Stomach (tissue), 9 donors: ENCODE measurements around the gene SLC35B4. TPM values are rescaled to one million over a fixed set of nuclear protein-coding genes. Genes with fewer than 3 reads are reported as not detected.

Experiments
- DNase-seq, 2 donors: peaks; one replicate each; pipeline versions ENCODE4 v3.0.0 to v3.0.0-alpha.2; 2013 to 2019
- H3K27ac ChIP-seq, 5 donors: fragments of 200-600 bp in 4 of 5; sonication (generic) in 4 of 5; one replicate each; pipeline ENCODE4 v1.5.1; 2013 to 2019; ENCODE audit warnings: mild to moderate bottlenecking in 1 of 5, moderate library complexity in 1 of 5
- H3K27me3 ChIP-seq, 3 donors: fragments of 200-600 bp; sonication (generic); one replicate each; pipeline ENCODE4 v1.5.1; 2017 to 2019; ENCODE audit warnings: mixed run types in 1 of 3
- H3K36me3 ChIP-seq, 4 donors: fragments of 200-600 bp; sonication (generic); 1 replicate in 3 of 4; 2 replicates in 1 of 4; pipeline ENCODE4 v1.5.1; 2016 to 2019
- H3K4me1 ChIP-seq, 4 donors: fragments of 200-600 bp; sonication (generic); one replicate each; pipeline ENCODE4 v1.5.1; 2016 to 2019
- H3K4me3 ChIP-seq, 4 donors: fragments of 200-600 bp; sonication (generic) in 3 of 4; one replicate each; pipeline ENCODE4 v1.5.1; 2016 to 2019; ENCODE audit warnings: mild to moderate bottlenecking in 1 of 4
- H3K9me3 ChIP-seq, 4 donors: fragments of 200-600 bp; sonication (generic); one replicate each; pipeline ENCODE4 v1.5.1; 2016 to 2019
- EP300 ChIP-seq: sonication (generic); formaldehyde crosslinking; IDR thresholded peaks from one replicate; pipeline ENCODE4 v1.6.1; 2017; ENCODE audit warnings: antibody characterized with exemption
- POLR2A ChIP-seq, 4 donors: fragments of 450-650 bp; IDR thresholded peaks; one replicate each; pipeline ENCODE4 v1.6.1; 2016; ENCODE audit warnings: antibody characterized with exemption in 4 of 4, control low read depth in 2 of 4, mild to moderate bottlenecking in 1 of 4, moderate library complexity in 1 of 4
- POLR2AphosphoS5 ChIP-seq, 3 donors: sonication (generic); formaldehyde crosslinking; IDR thresholded peaks; one replicate each; pipeline ENCODE4 v1.6.1; 2016; ENCODE audit warnings: antibody characterized with exemption in 3 of 3
- WGBS, 5 donors: extraction: QIAGEN DNeasy Blood & Tissue Kit in 3 of 5; methylation state at CpG; one replicate each; pipeline versions ENCODE4 v1.1.5 to v1.1.7; 2013 to 2018; 5-methylcytosine and 5-hydroxymethylcytosine counted together
- intact Hi-C: fragments of 100-400 bp; cut with DNase I; formaldehyde crosslinking; loops from one replicate; pipeline ENCODE4 v1.15.1; 2023; ENCODE audit warnings: low total_unique reads
- polyA plus RNA-seq, 3 donors: library from polyadenylated mRNA; stranded (reverse); fragments of 200-250 nt; gene quantifications; one replicate each; pipeline ENCODE4 v1.2.3, GENCODE V29; 2013
- total RNA-seq, 5 donors: library from RNA; depleted of rRNA; stranded (reverse); fragments of >200 nt; gene quantifications; one replicate each; pipeline versions ENCODE4 v1.1.0 to v1.2.3, GENCODE V29; 2014 to 2016
- TF ChIP-seq, protein P1 (sequence below), 7 experiments: fragments of 450-650 bp in 4 of 7; fragments of 200-600 bp in 3 of 7; sonication (generic) in 3 of 7; IDR thresholded peaks; one replicate each; pipeline ENCODE4 v1.5.1; 2016 to 2019; ENCODE audit warnings: antibody characterized with exemption in 7 of 7, control low read depth in 2 of 7, mild to moderate bottlenecking in 1 of 7
- donor health status: healthy with polysubstance abuse.
- donor health status: Bipolar disorder and iron deficiency.
- donor health status: healthy.

Gene SLC35B4
- total and polyA plus RNA-seq, 8 donors, result 1.9 to 13.0 (median 3.4) TPM

DNA sequence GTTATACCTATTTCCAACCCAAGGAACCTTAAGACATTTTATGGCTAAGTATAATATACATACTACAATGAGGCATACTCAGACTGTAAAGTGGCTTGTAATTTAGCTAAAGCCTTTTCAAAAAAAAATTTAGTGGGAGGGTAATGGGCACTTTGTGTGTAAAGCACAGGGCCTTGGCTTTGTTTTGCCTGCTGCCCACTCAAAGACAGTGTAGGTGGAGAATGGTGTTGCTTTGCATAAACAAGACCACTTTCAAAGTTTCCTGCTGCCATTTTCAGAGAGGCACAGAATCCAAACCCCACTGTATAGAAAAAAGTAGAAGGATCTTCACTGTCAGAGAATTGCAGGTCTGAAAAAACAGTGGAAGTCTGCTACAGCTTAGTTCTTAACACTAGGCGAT, 21.2 kb upstream of the SLC35B4 start:
- TF ChIP-seq POLR2A (IDR thresholded peaks at IDR 0.05), result no peak
- TF ChIP-seq EP300, result no peak
- no peak for TF ChIP-seq POLR2AphosphoS5 (IDR thresholded peaks at IDR 0.05)
- TF ChIP-seq, protein P1, sequence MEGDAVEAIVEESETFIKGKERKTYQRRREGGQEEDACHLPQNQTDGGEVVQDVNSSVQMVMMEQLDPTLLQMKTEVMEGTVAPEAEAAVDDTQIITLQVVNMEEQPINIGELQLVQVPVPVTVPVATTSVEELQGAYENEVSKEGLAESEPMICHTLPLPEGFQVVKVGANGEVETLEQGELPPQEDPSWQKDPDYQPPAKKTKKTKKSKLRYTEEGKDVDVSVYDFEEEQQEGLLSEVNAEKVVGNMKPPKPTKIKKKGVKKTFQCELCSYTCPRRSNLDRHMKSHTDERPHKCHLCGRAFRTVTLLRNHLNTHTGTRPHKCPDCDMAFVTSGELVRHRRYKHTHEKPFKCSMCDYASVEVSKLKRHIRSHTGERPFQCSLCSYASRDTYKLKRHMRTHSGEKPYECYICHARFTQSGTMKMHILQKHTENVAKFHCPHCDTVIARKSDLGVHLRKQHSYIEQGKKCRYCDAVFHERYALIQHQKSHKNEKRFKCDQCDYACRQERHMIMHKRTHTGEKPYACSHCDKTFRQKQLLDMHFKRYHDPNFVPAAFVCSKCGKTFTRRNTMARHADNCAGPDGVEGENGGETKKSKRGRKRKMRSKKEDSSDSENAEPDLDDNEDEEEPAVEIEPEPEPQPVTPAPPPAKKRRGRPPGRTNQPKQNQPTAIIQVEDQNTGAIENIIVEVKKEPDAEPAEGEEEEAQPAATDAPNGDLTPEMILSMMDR (IDR thresholded peaks at IDR 0.05), result no peak
- 93 to 100% (median 98%) methylated on average over 1 of the region's 1 CpG for WGBS, 5 donors
- intact Hi-C loops, result no loop called here
- Histone ChIP-seq H3K4me1 (no peaks in the 10 kb centered on the region), H3K27ac (no peak overlapping the region), H3K4me3 (no peak overlapping the region), H3K27me3 (peaks cover 0 to 11% (median 0%) of the 10 kb centered on the region in 3 donors), H3K9me3 (no peaks in the 10 kb centered on the region), H3K36me3 (no peaks in the 10 kb centered on the region)
- DNase-seq, result no peak

DNA sequence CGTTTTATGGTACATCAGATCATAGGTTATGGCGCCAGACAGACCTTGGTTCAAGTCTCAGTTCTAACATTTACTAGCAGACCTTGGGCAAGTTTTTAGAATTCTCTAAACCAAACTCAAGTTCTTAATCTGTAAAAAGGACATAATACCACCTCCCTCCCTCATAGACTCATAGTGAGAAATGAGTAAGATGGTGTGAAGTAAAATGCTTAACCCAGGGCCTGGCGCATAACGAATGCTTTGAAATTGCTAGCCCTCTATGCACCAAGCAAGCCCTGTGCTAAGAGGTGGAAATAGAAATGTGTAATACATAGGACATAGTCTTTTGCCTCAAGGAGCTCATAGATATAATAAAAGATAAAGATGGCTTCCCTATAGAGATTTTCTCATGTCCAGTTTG, 17.7 kb upstream of the SLC35B4 start:
- no peak for TF ChIP-seq POLR2AphosphoS5 (IDR thresholded peaks at IDR 0.05)
- TF ChIP-seq, protein P1 (IDR thresholded peaks at IDR 0.05), result no peak
- no peak for TF ChIP-seq EP300
- TF ChIP-seq POLR2A (IDR thresholded peaks at IDR 0.05), result no peak
- Histone ChIP-seq H3K4me3 (no peak overlapping the region), H3K27me3 (peaks cover 0 to 20% (median 0%) of the 10 kb centered on the region in 3 donors), H3K36me3 (no peaks in the 10 kb centered on the region), H3K27ac (no peak overlapping the region), H3K9me3 (no peaks in the 10 kb centered on the region), H3K4me1 (no peaks in the 10 kb centered on the region)
- no peak for DNase-seq
- WGBS, 5 donors, result 72 to 90% (median 82%) methylated on average over 4 of the region's 4 CpGs
- intact Hi-C loops, result no loop called here

DNA sequence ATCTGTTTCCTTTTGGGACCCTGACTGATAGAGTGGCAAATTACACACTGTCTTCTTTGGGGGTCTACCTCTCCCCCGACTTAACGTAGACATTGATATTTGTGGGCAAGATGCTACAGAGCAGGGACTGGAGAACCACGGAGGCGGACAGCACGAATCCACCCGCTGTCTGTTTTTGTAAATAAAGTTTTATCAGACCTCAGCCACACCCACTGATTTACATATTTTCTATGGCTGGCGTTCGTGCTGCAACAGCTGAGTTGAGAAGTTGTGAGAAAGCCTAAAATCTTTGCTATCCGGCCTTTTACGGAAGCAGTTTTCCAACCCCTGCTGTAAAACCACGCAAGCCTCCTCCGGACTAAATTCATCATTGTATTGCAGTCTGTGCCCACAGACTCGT, 17.2 kb upstream of the SLC35B4 start:
- TF ChIP-seq POLR2AphosphoS5 (IDR thresholded peaks at IDR 0.05), result no peak
- TF ChIP-seq EP300, result no peak
- TF ChIP-seq POLR2A (IDR thresholded peaks at IDR 0.05), result no peak
- WGBS, 5 donors, result 80 to 85% (median 84%) methylated on average over 13 of the region's 13 CpGs
- intact Hi-C loops, result no loop called here
- Histone ChIP-seq H3K4me1 (no peaks in the 10 kb centered on the region), H3K9me3 (no peaks in the 10 kb centered on the region), H3K27ac (no peak overlapping the region), H3K27me3 (peaks cover 0 to 20% (median 0%) of the 10 kb centered on the region in 3 donors), H3K4me3 (no peak overlapping the region), H3K36me3 (no peaks in the 10 kb centered on the region)
- DNase-seq, result no peak

- H3K36me3 ChIP-seq, result no peaks in the 10 kb centered on the region
- intact Hi-C loops, result no loop called here
- H3K27ac ChIP-seq, result no peak overlapping the region
- WGBS, 5 donors, result 90 to 100% (median 93%) methylated on average over 1 of the region's 1 CpG
- H3K4me1 ChIP-seq, result no peaks in the 10 kb centered on the region
- H3K9me3 ChIP-seq, result no peaks in the 10 kb centered on the region
- DNase-seq, result no peak
- peaks cover 0 to 20% (median 0%) of the 10 kb centered on the region in 3 donors for H3K27me3 ChIP-seq
- TF ChIP-seq POLR2AphosphoS5 (IDR thresholded peaks at IDR 0.05), result no peak
- H3K4me3 ChIP-seq, result no peak overlapping the region
These were observed 16.2 kb upstream of the SLC35B4 start for GRCh38 chr7:134332892-134333291.

DNA sequence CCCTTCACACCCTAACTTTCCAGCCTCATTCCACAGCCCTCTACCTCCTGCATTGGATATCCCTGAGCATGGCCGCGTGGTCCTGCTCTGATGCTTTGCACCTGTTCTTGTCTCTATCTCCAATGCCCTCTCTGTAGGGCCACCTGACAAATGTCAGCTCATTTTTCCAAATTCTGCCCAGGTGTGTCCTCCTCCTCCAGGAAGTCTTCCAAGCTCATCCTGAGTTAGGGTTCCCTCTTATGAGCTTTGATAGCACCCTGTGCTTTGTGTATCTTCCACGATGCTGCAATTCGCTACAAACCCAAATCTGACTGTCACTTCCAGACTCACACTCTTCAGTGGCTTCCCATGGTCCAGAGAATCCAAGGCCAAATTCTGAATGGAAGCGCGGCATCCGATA, 14.7 kb upstream of the SLC35B4 start:
- Histone ChIP-seq H3K27me3 (peaks cover 0 to 20% (median 0%) of the 10 kb centered on the region in 3 donors), H3K9me3 (no peaks in the 10 kb centered on the region), H3K4me3 (no peak overlapping the region), H3K27ac (no peak overlapping the region), H3K36me3 (no peaks in the 10 kb centered on the region), H3K4me1 (no peaks in the 10 kb centered on the region)
- TF ChIP-seq EP300 (no peak), POLR2AphosphoS5 (IDR thresholded peaks at IDR 0.05) (no peak), POLR2A (IDR thresholded peaks at IDR 0.05) (no peak)
- TF ChIP-seq, protein P1 (IDR thresholded peaks at IDR 0.05), result no peak
- no peak for DNase-seq
- 91 to 98% (median 95%) methylated on average over 7 of the region's 7 CpGs for WGBS, 5 donors
- intact Hi-C loops, result no loop called here
